ENCODE results near the gene PTX4. TPM values are rescaled to one million over a fixed set of nuclear protein-coding genes. Genes with fewer than 3 reads are reported as not detected.
"Not testable (repeated sequence)": the region's sequence is repeated elsewhere in the genome, so short reads cannot be mapped to it uniquely, and the experiment has no call there.

PTX4 gene
- total RNA-seq, 1 donor from 2014 or later, result not detected

GRCh38 chr16:1443403-1443973 lies 45.3 kb downstream of the PTX4 start:
- DNase-seq, result no peak
- H3K4me3 ChIP-seq, result no peak overlapping the region
- H3K9me3 ChIP-seq, result no peaks in the 10 kb centered on the region
- H3K36me3 ChIP-seq, result peaks cover 14% of the 10 kb centered on the region
- no peak overlapping the region for H3K27ac ChIP-seq
- H3K27me3 ChIP-seq, result no peaks in the 10 kb centered on the region
- intact Hi-C loops (cut with DNase I), result no loop called here
- ATAC-seq, result no peak
- no peaks in the 10 kb centered on the region for H3K4me1 ChIP-seq
- no peak for TF ChIP-seq CTCF (IDR thresholded peaks at IDR 0.05)

GRCh38 chr16:1442697-1443096 lies 46.0 kb downstream of the PTX4 start:
- H3K9me3 ChIP-seq, result no peaks in the 10 kb centered on the region
- no peaks in the 10 kb centered on the region for H3K27me3 ChIP-seq
- ATAC-seq, result no peak
- H3K27ac ChIP-seq, result no peak overlapping the region
- no peaks in the 10 kb centered on the region for H3K4me1 ChIP-seq
- peaks cover 6% of the 10 kb centered on the region for H3K36me3 ChIP-seq
- DNase-seq, result no peak
- H3K4me3 ChIP-seq, result no peak overlapping the region
- no peak for TF ChIP-seq CTCF (IDR thresholded peaks at IDR 0.05)
- intact Hi-C loops (cut with DNase I), result no loop called here

- intact Hi-C loops (cut with DNase I), result no loop called here
- no peak for DNase-seq
- H3K9me3 ChIP-seq, result no peaks in the 10 kb centered on the region
These were observed 47.3 kb downstream of the PTX4 start for GRCh38 chr16:1441391-1441829.

GRCh38 chr16:1439699-1440074 lies 49.1 kb downstream of the PTX4 start:
- H3K27ac ChIP-seq; intact Hi-C loops (cut with DNase I); H3K36me3 ChIP-seq; H3K4me3 ChIP-seq; H3K9me3 ChIP-seq; DNase-seq; H3K4me1 ChIP-seq; H3K27me3 ChIP-seq; ATAC-seq: not testable (repeated sequence)

More at GRCh38 chr16:1441391-1441829, 47.3 kb downstream of the PTX4 start:
- no peak for ATAC-seq
- H3K4me3 ChIP-seq, result no peak overlapping the region
- no peak for TF ChIP-seq CTCF (IDR thresholded peaks at IDR 0.05)
- H3K27me3 ChIP-seq, result no peaks in the 10 kb centered on the region
- no peaks in the 10 kb centered on the region for H3K4me1 ChIP-seq
- H3K36me3 ChIP-seq, result peaks cover 6% of the 10 kb centered on the region
- no peak overlapping the region for H3K27ac ChIP-seq

- no peaks in the 10 kb centered on the region for H3K36me3 ChIP-seq
- intact Hi-C loops (cut with DNase I), result no loop called here
- no peaks in the 10 kb centered on the region for H3K27me3 ChIP-seq
- H3K4me1 ChIP-seq, result no peaks in the 10 kb centered on the region
- no peak overlapping the region for H3K4me3 ChIP-seq
- TF ChIP-seq CTCF (IDR thresholded peaks at IDR 0.05), result no peak
- no peak overlapping the region for H3K27ac ChIP-seq
- ATAC-seq (no peak), DNase-seq (no peak)
- H3K9me3 ChIP-seq, result no peaks in the 10 kb centered on the region
These were observed 49.6 kb downstream of the PTX4 start for GRCh38 chr16:1439058-1439698.

GRCh38 chr16:1438229-1439057 lies 50.3 kb downstream of the PTX4 start:
- intact Hi-C loops (cut with DNase I), result no loop called here
- Histone ChIP-seq H3K27me3 (no peaks in the 10 kb centered on the region), H3K4me3 (no peak overlapping the region), H3K36me3 (no peaks in the 10 kb centered on the region), H3K9me3 (no peaks in the 10 kb centered on the region), H3K4me1 (no peaks in the 10 kb centered on the region), H3K27ac (no peak overlapping the region)
- ATAC-seq (no peak), DNase-seq (no peak)
- no peak for TF ChIP-seq CTCF (IDR thresholded peaks at IDR 0.05)
